COR-L47 (cell line): Measurements from ENCODE around the gene NFATC2.
"Not testable (repeated sequence)": the region's sequence is repeated elsewhere in the genome, so short reads cannot be mapped to it uniquely, and the experiment has no call there.

ENCODE experiments used
- DNase-seq: peaks from one replicate; lab custom pipeline; 2025; lab: John Stamatoyannopoulos, UW

Gene NFATC2

DNA sequence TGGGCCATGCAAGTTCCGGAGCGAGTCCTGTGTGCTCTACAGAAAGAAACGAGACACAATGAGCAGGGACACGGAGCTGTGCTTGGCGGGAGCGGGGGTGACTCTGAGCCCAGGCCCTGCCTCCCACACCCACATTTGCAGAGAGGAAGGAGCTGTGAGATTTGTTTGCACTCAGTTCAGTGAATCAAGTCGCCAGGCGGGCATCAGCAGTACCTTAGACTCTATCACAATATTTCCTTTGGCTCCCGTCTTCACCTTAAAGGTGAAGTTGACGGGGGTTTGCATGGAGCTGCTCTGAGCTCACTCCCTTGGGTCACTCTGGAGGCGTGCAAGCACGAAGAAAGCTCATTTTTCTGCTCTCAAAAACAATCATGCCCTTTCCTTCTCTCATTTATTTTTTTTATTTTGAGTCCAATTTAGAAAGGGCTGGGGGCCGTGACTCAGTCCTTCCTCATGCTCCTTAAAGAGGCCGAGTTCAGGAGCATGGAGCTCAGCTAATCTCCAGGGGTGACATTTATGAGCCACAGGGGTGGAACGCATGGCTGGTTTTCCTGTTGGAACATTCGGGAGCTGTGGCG, 188.2 kb downstream of the NFATC2 start:
- DNase-seq, result no peak

DNA sequence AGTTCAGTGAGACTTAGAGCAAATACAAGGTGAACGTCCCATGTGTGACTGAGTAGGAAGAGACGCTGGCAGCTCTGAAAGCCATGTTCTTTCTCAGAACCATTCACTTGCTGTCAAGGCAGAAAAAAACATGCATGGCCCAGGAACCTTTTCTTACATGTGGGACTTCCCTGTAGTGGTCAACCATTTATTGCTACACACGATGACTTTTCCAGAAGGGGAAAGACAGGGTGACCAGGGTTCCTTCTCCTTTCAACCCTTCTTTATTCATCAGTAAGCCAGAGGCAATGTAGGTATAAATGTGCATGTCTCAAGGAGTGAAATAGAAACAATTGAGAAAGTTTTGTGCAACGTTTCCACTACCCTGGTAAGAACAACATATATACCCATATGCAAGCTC, 189.0 kb downstream of the NFATC2 start:
- DNase-seq, result no peak

DNA sequence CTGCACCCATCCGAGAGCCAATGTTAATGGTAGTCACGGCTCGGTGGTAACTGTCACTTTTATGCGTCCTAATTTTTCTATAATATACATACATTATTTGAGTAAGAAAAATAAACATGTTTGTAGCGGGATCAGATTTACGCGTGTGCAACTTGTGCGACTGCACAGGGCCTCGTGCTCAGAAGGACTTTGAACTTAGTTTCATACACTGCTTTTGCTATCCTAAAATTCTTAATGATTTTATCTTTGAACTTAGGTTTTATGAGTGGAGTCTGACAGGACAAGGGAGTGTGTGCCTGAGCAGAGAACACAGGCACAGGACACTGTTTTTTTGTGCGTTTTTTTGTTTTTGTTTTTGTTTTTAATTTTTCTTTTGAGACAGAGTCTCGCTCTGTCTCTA, 189.7 kb downstream of the NFATC2 start:
- DNase-seq, result no peak

DNA sequence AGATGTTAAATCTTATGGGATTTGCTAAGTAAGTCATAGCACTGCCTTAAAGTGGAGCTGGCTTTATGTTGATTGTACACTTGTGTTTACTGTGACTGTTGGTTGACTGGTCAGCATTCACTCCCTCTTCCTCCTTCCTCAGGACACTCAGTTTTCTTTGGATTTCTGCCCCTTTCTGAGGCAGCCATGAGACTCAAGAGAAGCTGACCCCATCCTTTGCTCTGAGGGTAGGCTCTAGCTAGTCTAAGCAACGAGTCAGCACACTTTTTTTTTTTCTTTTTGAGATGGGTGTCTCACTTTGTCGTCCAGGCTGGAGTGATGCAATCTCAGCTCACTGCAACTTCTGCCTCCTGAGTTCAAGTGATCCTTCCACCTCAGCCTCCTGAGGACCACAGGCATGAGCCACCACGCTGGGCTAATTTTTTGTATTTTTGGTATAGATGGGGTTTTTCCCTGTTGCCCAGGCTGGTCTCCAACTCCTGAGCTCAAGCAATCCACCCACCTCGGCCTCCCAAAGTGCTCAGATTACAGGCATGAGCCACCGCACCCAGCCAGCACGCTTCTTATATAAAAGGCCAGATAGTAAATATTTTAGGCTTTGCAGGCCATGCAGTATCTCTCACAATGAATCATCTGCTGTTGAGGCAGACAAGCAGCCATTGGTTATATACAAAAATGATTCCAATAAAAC, 191.4 kb downstream of the NFATC2 start:
- no peak for DNase-seq

DNA sequence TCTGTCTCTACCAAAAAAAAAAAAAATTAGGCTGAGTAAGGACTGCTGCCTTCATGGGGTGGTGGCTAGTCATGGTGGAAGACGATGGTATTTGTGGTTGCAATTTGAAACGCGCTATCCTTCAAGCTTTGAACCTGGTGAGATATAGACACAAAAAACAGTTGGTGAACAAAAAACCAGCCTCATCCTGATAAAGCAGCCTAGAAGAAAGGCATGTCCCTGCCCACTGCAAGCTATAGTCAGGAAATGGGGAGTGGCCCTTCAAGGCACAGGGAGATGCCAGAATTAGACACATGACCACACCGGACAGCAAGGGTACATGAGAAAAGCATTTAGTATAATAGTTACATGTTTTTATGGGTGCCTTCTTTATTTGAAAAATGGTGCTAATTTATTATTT, 193.6 kb downstream of the NFATC2 start:
- DNase-seq, result no peak

DNA sequence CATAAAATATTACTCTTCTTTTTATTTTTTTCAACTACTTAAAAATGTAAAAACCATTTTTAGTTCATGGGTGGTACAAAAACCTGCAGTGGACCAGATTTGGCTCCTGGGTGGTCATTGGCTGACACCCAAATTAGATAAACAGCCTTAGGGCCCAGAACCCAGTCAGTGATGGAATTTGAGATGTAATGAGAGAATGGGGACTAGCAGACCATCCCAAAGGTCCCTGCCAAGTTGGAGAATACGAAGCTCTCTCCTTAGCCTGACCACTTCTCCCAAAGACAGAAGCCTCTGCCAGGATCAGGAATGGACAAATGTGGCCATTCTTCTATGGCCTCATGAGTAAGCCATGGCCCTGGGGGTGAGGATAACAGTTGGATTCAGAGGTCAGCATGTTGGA, 194.7 kb downstream of the NFATC2 start:
- no peak for DNase-seq

DNA sequence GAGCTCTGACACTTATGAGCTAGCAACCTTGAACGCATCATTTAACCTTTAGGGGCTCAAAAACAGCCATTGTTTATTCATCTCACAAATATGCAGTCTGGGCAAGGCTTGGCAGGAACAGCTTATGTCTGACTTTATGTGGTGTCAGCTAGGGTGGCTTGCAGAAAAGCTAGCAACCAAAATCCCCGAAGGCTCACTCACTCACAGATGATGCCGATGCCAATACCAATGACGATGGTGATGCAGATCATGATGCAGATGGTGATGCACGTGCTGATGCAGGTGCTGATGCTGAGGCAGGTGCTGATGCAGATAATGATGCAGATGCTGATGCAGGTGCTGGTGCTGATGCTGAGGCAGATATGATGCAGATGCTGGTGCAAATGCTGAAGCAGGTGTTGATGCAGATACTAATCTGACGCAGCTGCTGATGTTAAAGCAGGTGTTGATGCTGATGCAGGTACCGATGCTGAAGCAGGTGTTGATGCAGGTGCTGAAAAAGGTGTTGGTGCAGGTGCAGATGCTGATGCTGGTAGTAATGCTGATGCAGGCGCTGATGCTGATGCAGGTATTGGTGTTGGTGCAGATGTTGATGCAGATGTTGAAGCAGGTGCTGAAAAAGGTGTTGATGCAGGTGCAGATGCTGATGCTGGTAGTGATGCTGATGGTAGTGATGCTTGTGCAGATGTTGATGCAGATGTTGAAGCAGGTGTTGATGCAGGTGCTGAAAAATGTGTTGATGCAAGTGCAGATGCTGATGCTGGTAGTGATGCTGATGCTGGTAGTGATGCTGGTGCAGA, 195.6 kb downstream of the NFATC2 start:
- DNase-seq, result no peak

DNA sequence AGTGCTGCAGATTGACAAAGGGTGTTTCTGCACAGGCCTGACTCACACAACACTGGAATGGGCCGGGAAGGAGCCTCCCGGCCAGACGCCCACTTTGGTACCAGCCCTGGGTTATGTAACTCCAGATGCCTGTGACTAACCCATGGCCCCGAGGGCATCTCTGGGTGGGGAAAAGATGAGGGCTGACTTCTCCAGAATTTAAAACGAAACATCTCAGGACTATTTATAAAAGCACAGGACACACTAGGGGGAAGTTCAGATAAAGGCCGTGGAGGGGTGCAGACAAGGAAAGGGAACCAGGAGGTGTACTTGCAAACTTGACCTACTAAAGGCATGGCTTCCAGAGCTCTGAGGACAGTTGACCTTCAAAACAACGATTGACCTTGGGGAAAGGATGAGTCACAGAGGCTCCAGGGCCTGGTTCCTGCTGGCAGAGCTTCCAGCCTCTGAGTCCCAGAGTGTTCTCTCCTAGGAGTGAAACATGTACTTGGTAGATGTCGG, 196.9 kb downstream of the NFATC2 start:
- DNase-seq, result no peak

DNA sequence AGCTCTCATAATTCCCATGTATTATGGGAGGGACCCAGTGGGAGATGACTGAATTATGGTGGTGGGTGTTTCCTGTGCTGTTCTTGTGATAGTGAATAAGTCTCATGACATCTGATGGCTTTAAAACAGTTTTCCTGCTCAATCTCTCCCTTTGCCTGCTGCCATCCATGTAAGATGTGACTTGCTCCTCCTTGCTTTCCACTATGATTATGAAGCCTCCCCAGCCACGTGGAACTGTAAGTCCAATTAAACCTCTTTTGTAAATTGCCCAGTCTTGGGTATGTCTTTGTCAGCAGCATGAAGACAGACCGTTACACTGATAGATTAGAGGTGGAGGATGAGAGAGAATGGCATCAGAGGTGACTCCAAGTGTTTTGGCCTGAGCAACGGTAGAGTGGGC, 198.7 kb downstream of the NFATC2 start:
- DNase-seq, result not testable (repeated sequence)

DNA sequence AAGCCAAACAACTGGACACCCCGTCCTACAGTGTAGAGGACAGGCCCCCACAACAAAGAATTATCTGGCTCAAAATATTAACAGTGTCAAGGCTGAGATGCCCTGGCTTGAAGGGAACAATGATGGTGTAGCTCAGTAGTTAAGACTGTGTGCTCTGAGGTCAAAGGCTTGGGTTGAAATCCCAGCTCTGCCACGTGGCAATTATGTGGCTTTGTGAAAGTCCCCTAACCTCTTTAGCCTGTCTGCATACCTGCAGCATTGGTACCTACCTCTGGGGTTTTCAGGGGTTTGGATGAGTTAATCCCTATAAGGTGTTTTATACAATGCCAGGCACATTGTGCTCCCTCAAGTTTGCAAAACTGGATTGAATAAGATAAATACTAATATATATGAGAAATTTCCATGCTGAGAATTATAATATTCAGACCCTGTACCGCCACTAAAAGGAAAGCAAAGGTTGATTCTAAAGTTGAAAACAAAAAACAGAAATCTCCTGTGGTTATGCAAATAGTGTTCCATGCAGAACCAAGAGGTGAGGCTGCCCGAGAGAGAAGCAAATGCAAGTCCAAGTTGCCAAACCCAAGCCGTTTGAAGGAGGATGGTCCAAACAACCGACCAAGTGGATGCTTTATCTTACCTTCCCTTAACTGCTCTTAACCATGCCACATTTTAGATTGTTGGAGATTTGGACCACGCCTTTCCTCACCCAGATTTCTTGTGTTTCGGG, 199.8 kb downstream of the NFATC2 start:
- DNase-seq, result no peak

DNA sequence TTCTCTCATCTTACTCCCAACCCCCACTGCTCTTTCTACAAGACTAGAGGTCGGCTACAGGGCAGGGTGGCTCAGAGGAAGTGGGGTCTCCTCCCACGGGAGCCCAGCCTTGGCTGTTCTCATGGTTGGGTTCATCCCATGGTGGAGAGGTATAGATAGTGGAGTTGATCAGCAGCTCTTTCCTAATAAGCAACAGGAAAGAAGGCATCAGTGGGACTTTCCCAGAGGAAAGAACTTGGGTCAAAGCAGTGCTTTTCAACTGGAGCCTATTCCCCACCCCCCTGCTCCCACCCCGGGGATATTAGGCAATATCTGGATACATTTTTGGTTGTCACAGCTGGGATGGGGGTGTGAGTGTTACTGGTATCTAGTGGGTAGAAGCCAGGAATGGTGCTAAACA, 200.9 kb downstream of the NFATC2 start:
- no peak for DNase-seq

DNA sequence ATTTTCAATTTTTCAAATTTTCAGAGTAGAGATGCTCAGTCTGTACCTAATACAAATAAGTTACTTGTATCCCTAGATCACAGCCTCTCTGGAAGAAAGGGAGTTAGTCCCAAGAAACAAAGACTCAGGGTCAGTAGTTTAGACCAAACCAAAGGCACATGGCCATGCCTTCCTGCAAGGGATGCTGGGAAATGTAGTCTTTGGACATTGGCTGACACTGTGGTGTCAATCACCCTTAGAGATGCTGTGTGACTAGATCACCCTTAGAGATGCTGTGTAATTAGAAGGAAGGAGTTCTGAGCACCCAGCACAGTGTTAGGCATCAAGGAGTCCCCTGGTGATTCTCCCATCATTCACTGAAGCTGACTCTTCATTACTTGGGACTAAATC, 202.1 kb downstream of the NFATC2 start:
- DNase-seq, result no peak

DNA sequence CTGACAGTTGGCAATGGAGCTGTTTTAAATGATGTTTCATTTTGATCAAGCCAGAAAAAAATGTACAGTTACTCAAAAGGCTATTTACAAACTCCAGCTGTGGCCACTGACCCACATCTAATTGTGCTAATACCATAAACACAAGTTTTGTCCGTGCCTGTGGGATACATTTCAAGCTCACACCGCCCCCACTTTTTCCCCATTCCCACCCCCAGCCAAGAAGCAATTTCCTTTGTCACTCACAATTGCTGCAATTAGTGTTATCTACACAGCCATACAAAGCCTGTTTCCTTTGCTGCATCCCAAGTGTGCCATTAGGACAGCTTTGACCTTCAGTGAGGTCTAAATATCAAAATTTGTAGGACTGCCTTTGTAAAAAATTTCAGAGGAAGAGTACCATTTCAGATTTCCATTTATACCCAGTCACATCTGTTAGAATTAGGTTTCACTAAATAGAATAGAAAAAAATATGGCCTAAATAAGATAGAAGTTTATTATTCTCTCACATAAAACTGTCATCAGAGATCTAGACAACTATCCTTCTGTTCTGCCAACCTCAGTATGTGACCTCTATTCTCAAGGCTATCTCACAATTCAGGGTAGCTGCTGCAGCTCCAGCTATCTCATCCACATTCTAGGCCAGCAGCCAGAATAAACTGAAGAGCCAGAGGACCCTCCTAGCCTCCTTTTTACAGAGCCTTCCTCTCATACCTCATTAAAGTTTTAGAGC, 202.6 kb downstream of the NFATC2 start:
- DNase-seq, result peak; percentile 98

DNA sequence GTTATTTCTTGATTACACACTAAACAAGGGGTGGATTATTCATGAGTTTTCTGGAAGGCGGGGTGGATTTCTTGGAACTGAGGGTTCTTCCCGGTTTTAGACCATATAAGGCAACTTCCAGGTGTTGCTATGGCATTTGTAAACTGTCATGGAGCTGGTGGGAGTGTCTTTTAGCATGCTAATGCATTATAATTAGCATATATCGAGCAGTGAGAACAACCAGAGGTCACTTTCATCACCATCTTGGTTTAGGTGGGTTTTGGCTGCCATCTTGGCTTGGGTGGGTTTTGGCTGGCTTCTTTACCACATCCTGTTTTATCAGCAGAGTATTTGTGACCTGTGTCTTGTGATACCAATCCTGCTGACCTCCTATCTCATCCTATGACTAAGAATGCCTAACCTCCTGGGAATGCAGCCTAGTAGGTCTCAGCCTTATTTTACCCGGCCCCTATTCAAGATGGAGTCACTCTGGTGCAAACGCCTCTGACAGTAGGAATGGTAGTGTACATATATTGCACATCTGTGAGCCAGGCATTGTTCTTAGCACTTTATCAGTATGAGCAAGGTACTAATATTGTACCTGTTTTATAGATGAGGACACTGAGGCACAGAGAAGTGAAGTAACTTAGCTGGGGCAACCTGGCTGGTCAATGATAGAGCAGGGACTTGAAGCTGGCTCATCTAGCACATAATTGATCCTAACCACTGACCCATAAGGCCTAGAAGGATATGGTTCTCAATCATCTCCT, 203.7 kb downstream of the NFATC2 start:
- no peak for DNase-seq

DNA sequence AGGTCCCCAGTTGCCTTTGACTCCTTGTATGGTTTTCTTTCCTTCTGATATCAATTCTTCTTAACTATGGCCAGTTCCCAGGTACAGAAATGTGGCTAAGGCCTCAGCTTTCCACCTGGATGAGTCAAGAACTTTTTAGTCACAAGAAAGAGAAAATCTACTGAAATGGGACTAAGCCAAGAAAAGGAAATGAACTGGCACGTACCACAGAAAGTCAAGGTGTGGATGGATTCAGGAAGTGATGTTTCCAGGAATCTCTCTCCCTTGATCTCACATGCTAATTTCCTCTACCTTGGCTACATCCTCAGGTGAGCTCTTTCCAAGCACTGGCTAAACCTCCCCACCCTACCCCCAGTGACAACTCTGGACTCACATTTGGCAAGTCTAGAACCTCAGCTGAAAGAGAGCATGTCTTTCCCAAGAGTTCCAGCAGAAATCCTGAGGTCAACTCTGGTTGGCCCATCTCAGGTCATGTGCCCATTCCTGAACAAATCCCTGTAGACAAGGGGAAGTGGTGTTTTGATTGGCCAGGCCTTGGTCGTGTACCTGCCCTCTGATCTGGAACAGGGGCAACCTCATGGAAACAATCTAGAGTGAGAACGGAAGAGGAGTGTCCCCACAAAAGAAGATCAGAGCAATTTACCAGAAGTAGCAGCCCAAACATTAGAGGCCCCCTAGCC, 205.3 kb downstream of the NFATC2 start:
- no peak for DNase-seq
